IPS-20b (cell line): Measurements from ENCODE around the gene PLCB2.

Source experiments
- H3K27ac ChIP-seq: one replicate; pipeline ENCODE4 v1.5.1; 2013; ENCODE audit warnings: low read length
- H3K27me3 ChIP-seq: 2 replicates; pipeline ENCODE4 v1.6.1; 2013; ENCODE audit warnings: mild to moderate bottlenecking, low read length, inconsistent platforms; ENCODE audit not compliant: insufficient read depth
- H3K36me3 ChIP-seq: 2 replicates; pipeline ENCODE4 v1.6.1; 2013; ENCODE audit warnings: low read depth, mild to moderate bottlenecking, inconsistent platforms, low read length, moderate library complexity; ENCODE audit not compliant: insufficient read depth
- H3K4me1 ChIP-seq: 2 replicates; pipeline ENCODE4 v1.6.1; 2013; ENCODE audit warnings: mild to moderate bottlenecking, control low read depth, inconsistent platforms, low read length, moderate library complexity; ENCODE audit not compliant: insufficient read depth
- H3K4me3 ChIP-seq: 2 replicates; pipeline ENCODE4 v1.5.1; 2013; ENCODE audit warnings: mild to moderate bottlenecking, low read length, inconsistent platforms
- H3K9ac ChIP-seq: 2 replicates; pipeline ENCODE4 v1.6.1; 2013; ENCODE audit warnings: low read depth, mild to moderate bottlenecking, inconsistent platforms, low read length, moderate library complexity
- H3K9me3 ChIP-seq: 2 replicates; pipeline ENCODE4 v1.6.1; 2013; ENCODE audit warnings: mild to moderate bottlenecking, low read depth, low read length, inconsistent platforms; ENCODE audit not compliant: insufficient read depth

PLCB2 gene

GRCh38 chr15:40306908-40307307 lies 827 bp downstream of the PLCB2 start:
- H3K4me3 ChIP-seq: no peak overlapping the region

GRCh38 chr15:40306371-40306770 lies 1.4 kb downstream of the PLCB2 start:
- Histone ChIP-seq H3K4me1 (peaks cover 25% of the 10 kb centered on the region; the same call in 1 of the 2 replicates), H3K27me3 (peaks cover 20% of the 10 kb centered on the region), H3K9me3 (no peaks in the 10 kb centered on the region), H3K4me3 (no peak overlapping the region), H3K36me3 (no peaks in the 10 kb centered on the region), H3K9ac (no peak overlapping the region), H3K27ac (no peak overlapping the region)

More at GRCh38 chr15:40306908-40307307, 827 bp downstream of the PLCB2 start:
- no peak overlapping the region for H3K9ac ChIP-seq
- peaks cover 22% of the 10 kb centered on the region; the same call in 1 of the 2 replicates for H3K4me1 ChIP-seq
- no peak overlapping the region for H3K27ac ChIP-seq
- H3K36me3 ChIP-seq: no peaks in the 10 kb centered on the region
- peaks cover 22% of the 10 kb centered on the region for H3K27me3 ChIP-seq
- no peaks in the 10 kb centered on the region for H3K9me3 ChIP-seq

GRCh38 chr15:40305281-40305680 lies 2.5 kb downstream of the PLCB2 start:
- Histone ChIP-seq H3K4me3 (no peak overlapping the region), H3K27me3 (peaks cover 12% of the 10 kb centered on the region), H3K9ac (no peak overlapping the region), H3K4me1 (peaks cover 25% of the 10 kb centered on the region; the same call in 1 of the 2 replicates), H3K36me3 (no peaks in the 10 kb centered on the region), H3K9me3 (no peaks in the 10 kb centered on the region), H3K27ac (no peak overlapping the region)

- no peaks in the 10 kb centered on the region for H3K36me3 ChIP-seq
- H3K4me3 ChIP-seq: no peak overlapping the region
- peaks cover 5% of the 10 kb centered on the region; the same call in 1 of the 2 replicates for H3K27me3 ChIP-seq
Measured at GRCh38 chr15:40303576-40303975, 4.2 kb downstream of the PLCB2 start.

GRCh38 chr15:40302981-40303380 lies 4.8 kb downstream of the PLCB2 start:
- no peaks in the 10 kb centered on the region for H3K36me3 ChIP-seq
- no peak overlapping the region for H3K27ac ChIP-seq
- no peak overlapping the region for H3K4me3 ChIP-seq
- H3K9me3 ChIP-seq: no peaks in the 10 kb centered on the region
- H3K4me1 ChIP-seq: peaks cover 18% of the 10 kb centered on the region; the same call in 1 of the 2 replicates
- peaks cover 5% of the 10 kb centered on the region; the same call in 1 of the 2 replicates for H3K27me3 ChIP-seq
- no peak overlapping the region for H3K9ac ChIP-seq

More at GRCh38 chr15:40303576-40303975, 4.2 kb downstream of the PLCB2 start:
- Histone ChIP-seq H3K9ac (no peak overlapping the region), H3K4me1 (peaks cover 20% of the 10 kb centered on the region; the same call in 1 of the 2 replicates), H3K27ac (no peak overlapping the region), H3K9me3 (no peaks in the 10 kb centered on the region)

GRCh38 chr15:40302288-40302886 lies 5.3 kb downstream of the PLCB2 start:
- H3K4me1 ChIP-seq: peaks cover 15% of the 10 kb centered on the region; the same call in 1 of the 2 replicates
- no peaks in the 10 kb centered on the region for H3K36me3 ChIP-seq
- no peak overlapping the region for H3K27ac ChIP-seq
- H3K27me3 ChIP-seq: peaks cover 5% of the 10 kb centered on the region; the same call in 1 of the 2 replicates
- no peak overlapping the region for H3K4me3 ChIP-seq
- H3K9me3 ChIP-seq: no peaks in the 10 kb centered on the region
- no peak overlapping the region; the same call in 1 of the 2 replicates for H3K9ac ChIP-seq

- Histone ChIP-seq H3K4me1 (peaks cover 8% of the 10 kb centered on the region; the same call in 1 of the 2 replicates), H3K4me3 (no peak overlapping the region; the same call in 1 of the 2 replicates), H3K9ac (no peak overlapping the region; the same call in 1 of the 2 replicates), H3K27ac (no peak overlapping the region), H3K27me3 (peaks cover 5% of the 10 kb centered on the region; the same call in 1 of the 2 replicates), H3K9me3 (no peaks in the 10 kb centered on the region), H3K36me3 (no peaks in the 10 kb centered on the region)
Measured at GRCh38 chr15:40301467-40302179, 6.1 kb downstream of the PLCB2 start.

- H3K9me3 ChIP-seq: no peaks in the 10 kb centered on the region
- no peak overlapping the region for H3K4me3 ChIP-seq
- H3K36me3 ChIP-seq: no peaks in the 10 kb centered on the region
- no peak overlapping the region for H3K9ac ChIP-seq
- peaks cover 5% of the 10 kb centered on the region; the same call in 1 of the 2 replicates for H3K27me3 ChIP-seq
- H3K4me1 ChIP-seq: peaks cover 5% of the 10 kb centered on the region; the same call in 1 of the 2 replicates
- H3K27ac ChIP-seq: no peak overlapping the region
Measured at GRCh38 chr15:40300771-40301170, 7.0 kb downstream of the PLCB2 start.

- Histone ChIP-seq H3K36me3 (no peaks in the 10 kb centered on the region), H3K9ac (no peak overlapping the region), H3K27me3 (peaks cover 7% of the 10 kb centered on the region; the same call in 1 of the 2 replicates), H3K4me1 (peaks cover 5% of the 10 kb centered on the region; the same call in 1 of the 2 replicates), H3K9me3 (no peaks in the 10 kb centered on the region), H3K27ac (no peak overlapping the region), H3K4me3 (no peak overlapping the region)
Measured at GRCh38 chr15:40300367-40300766, 7.4 kb downstream of the PLCB2 start.

- H3K4me3 ChIP-seq: no peak overlapping the region
- no peaks in the 10 kb centered on the region for H3K36me3 ChIP-seq
- no peaks in the 10 kb centered on the region for H3K9me3 ChIP-seq
- H3K27me3 ChIP-seq: peaks cover 11% of the 10 kb centered on the region
- H3K4me1 ChIP-seq: peaks cover 8% of the 10 kb centered on the region; the same call in 1 of the 2 replicates
- H3K27ac ChIP-seq: no peak overlapping the region
- no peak overlapping the region for H3K9ac ChIP-seq
Measured at GRCh38 chr15:40298216-40298935, 9.4 kb downstream of the PLCB2 start.

GRCh38 chr15:40297356-40297755 lies 10.4 kb downstream of the PLCB2 start:
- H3K4me3 ChIP-seq: no peak overlapping the region
- peaks cover 8% of the 10 kb centered on the region; the same call in 1 of the 2 replicates for H3K4me1 ChIP-seq
- H3K9ac ChIP-seq: no peak overlapping the region
- no peak overlapping the region for H3K27ac ChIP-seq
- H3K36me3 ChIP-seq: no peaks in the 10 kb centered on the region
- H3K9me3 ChIP-seq: no peaks in the 10 kb centered on the region
- H3K27me3 ChIP-seq: peaks cover 19% of the 10 kb centered on the region
